ENCODE results near the gene C2orf81.

The C2orf81 gene

DNA sequence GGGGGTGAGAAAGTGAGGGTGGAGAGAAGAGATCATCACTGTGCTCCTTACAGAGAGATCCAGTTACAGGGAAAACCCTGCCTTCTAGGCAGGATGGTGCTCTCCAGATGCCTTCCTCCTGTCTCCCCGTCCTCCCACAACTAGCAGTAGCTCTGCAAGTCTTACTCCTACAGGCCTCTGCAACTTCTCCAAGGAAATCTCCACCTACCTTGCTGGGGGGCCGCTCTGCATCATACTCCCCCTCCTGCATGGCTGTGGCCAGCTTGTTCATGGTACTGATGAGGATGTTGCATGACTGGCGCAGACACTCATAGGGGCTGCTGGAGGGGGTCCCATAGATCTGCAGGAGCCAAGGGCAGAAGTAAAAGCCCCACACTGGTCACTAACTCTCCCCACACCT is 55.4 kb downstream of the C2orf81 start:
- TF ChIP-seq, protein P1, sequence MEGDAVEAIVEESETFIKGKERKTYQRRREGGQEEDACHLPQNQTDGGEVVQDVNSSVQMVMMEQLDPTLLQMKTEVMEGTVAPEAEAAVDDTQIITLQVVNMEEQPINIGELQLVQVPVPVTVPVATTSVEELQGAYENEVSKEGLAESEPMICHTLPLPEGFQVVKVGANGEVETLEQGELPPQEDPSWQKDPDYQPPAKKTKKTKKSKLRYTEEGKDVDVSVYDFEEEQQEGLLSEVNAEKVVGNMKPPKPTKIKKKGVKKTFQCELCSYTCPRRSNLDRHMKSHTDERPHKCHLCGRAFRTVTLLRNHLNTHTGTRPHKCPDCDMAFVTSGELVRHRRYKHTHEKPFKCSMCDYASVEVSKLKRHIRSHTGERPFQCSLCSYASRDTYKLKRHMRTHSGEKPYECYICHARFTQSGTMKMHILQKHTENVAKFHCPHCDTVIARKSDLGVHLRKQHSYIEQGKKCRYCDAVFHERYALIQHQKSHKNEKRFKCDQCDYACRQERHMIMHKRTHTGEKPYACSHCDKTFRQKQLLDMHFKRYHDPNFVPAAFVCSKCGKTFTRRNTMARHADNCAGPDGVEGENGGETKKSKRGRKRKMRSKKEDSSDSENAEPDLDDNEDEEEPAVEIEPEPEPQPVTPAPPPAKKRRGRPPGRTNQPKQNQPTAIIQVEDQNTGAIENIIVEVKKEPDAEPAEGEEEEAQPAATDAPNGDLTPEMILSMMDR (IDR thresholded peaks at IDR 0.05; ENCODE audit: unreplicated experiment in 3 of 3): no peak

DNA sequence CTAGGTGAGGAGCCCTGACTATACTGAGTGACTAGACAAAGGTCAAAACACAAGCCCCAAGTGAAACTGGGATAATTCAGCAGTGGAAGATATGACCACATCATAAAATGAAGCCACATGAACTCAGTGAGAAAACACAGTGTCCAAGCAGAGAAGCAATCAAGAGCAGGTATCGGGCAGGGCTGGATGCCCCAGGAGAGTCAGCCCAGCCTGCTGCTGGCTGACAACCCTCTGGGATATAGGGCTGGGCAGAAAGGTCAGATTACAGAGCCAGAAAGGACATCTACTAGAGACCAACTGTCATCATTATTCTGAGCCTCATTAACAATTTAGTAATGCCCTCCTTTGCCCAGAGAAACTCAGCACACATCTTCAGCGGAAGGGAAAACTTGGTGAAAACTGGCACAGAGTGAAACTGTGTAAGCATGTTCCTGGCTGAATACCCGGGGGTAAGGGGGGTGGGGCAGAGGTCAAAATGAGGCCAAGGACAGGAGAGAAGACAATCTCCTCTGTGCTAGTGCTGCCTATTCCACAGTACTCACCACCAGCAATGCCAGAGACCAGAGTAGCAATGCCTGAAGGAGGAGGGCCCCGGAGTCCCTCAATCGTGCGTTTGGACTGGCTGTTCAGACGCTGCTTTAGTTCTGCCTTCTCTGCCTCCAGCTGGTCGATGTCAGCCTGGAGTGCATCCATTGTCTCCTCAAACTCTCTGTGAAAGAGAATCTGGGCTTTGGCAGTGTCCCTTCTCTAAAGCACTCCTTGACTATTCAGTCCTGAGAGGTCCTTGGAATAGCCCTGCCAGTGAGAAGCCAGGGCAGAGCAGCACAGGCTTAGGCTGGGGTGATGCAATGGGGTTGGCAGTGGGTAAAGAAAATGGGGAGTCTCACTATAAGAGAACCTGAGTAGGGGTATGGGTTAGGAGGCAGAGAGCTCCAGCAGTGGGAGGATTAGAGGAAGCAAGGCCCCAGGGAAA is 56.6 kb downstream of the C2orf81 start:
- H3K9me3 Mint-ChIP-seq: no peaks in the 10 kb centered on the region
- H3K27ac Mint-ChIP-seq: no peak overlapping the region
- no peak overlapping the region for H3K4me3 Mint-ChIP-seq
- H3K4me1 Mint-ChIP-seq: no peaks in the 10 kb centered on the region
- no peaks in the 10 kb centered on the region for H3K27me3 Mint-ChIP-seq (ENCODE audit: low read depth)
- peaks cover 87% of the 10 kb centered on the region for H3K36me3 Mint-ChIP-seq (ENCODE audit: low read depth)
- TF ChIP-seq, protein P1 (IDR thresholded peaks at IDR 0.05; ENCODE audit: unreplicated experiment in 3 of 3): no peak

More for the DNA sequence above, 55.4 kb downstream of the C2orf81 start:
- Mint-ChIP-seq H3K4me1 (no peaks in the 10 kb centered on the region), H3K27ac (no peak overlapping the region), H3K36me3 (ENCODE audit: low read depth) (peaks cover 88% of the 10 kb centered on the region), H3K27me3 (ENCODE audit: low read depth) (no peaks in the 10 kb centered on the region), H3K4me3 (no peak overlapping the region), H3K9me3 (no peaks in the 10 kb centered on the region)

Measured in nephron (organoid).